Prostate gland (tissue), 2 donors: ENCODE results near the gene PRSS8.

ENCODE experiments used
- POLR2A ChIP-seq: fragments of 450-650 bp; IDR thresholded peaks from one replicate; pipeline ENCODE4 v1.6.1; 2016; ENCODE audit warnings: antibody characterized with exemption, mild to moderate bottlenecking
- POLR2AphosphoS5 ChIP-seq: sonication (generic); formaldehyde crosslinking; IDR thresholded peaks from one replicate; pipeline ENCODE4 v1.6.1; 2017; ENCODE audit warnings: antibody characterized with exemption
- TF ChIP-seq, protein P1 (sequence below), 4 experiments: fragments of 200-600 bp in 2 of 4; fragments of 450-650 bp in 2 of 4; sonication (generic) in 2 of 4; IDR thresholded peaks; 1 replicate in 3 of 4; 2 replicates in 1 of 4; pipeline ENCODE4 v1.5.1; 2016 to 2019; ENCODE audit warnings: antibody characterized with exemption in 4 of 4, mild to moderate bottlenecking in 2 of 4, moderate library complexity in 2 of 4

DNA sequence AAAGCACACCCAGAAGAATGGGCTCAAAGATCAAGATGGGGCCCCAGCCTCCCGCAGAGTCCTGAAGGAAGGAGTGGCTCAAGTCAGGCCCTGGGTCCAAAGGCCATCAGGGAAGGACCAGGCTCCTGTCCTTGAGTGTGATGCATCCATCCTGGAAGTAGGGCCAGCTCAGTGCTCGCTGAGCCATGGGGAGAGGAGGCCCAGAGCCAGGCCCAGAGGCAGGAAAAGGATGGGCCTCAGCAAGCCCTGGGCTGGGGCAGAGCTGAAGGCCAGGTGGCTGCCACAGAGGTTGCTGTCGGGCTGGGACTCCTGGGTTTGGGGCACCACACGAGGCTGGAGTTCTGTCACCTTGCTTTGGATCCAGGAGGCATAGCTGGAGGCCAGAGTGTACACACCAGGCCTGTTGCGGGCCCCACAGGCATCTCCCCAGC, 3.7 kb downstream of the PRSS8 start:
- TF ChIP-seq, protein P1, sequence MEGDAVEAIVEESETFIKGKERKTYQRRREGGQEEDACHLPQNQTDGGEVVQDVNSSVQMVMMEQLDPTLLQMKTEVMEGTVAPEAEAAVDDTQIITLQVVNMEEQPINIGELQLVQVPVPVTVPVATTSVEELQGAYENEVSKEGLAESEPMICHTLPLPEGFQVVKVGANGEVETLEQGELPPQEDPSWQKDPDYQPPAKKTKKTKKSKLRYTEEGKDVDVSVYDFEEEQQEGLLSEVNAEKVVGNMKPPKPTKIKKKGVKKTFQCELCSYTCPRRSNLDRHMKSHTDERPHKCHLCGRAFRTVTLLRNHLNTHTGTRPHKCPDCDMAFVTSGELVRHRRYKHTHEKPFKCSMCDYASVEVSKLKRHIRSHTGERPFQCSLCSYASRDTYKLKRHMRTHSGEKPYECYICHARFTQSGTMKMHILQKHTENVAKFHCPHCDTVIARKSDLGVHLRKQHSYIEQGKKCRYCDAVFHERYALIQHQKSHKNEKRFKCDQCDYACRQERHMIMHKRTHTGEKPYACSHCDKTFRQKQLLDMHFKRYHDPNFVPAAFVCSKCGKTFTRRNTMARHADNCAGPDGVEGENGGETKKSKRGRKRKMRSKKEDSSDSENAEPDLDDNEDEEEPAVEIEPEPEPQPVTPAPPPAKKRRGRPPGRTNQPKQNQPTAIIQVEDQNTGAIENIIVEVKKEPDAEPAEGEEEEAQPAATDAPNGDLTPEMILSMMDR (IDR thresholded peaks at IDR 0.05): no peak
- TF ChIP-seq POLR2A (no peak), POLR2AphosphoS5 (no peak)
